GM23338 (cell line): Measurements from ENCODE around the gene KRT25.

Source experiments
- CREB1 ChIP-seq: fragments of 250-450 bp; sonication (Bioruptor Pico); IDR thresholded peaks from 2 replicates; pipeline ENCODE4 v1.5.0; 2020; ENCODE audit warnings: low read depth, mild to moderate bottlenecking, moderate library complexity
- EZH2 ChIP-seq: fragments of 200-600 bp; sonication (generic); IDR thresholded peaks from one replicate; pipeline ENCODE4 v1.8.0; 2017; ENCODE audit warnings: antibody characterized with exemption, mild to moderate bottlenecking, low read depth; ENCODE audit not compliant: unreplicated experiment
- EZH2phosphoT487 ChIP-seq: fragments of 200-600 bp; sonication (generic); IDR thresholded peaks from one replicate; pipeline ENCODE4 v1.8.1; 2018; ENCODE audit warnings: antibody characterized with exemption; ENCODE audit not compliant: unreplicated experiment
- POLR2AphosphoS5 ChIP-seq: IDR thresholded peaks from 2 replicates; pipeline ENCODE4 v1.6.1; 2016; ENCODE audit warnings: antibody characterized with exemption, low read depth
- REST ChIP-seq: IDR thresholded peaks from one replicate; pipeline ENCODE4 v1.6.1; 2018; ENCODE audit warnings: antibody characterized with exemption; ENCODE audit not compliant: unreplicated experiment
- STAT1 ChIP-seq: IDR thresholded peaks from one replicate; pipeline ENCODE4 v1.6.1; 2016; ENCODE audit warnings: antibody characterized with exemption; ENCODE audit not compliant: unreplicated experiment
- ZNF331 ChIP-seq: fragments of 250-450 bp; sonication (Bioruptor Pico); IDR thresholded peaks from 2 replicates; pipeline ENCODE4 v1.5.0; 2020; ENCODE audit warnings: low read depth, mild to moderate bottlenecking, moderate library complexity
- TF ChIP-seq, protein P1 (sequence below), 2 experiments: fragments of 200-600 bp in 1 of 2; sonication (generic) in 1 of 2; conservative IDR thresholded peaks; 2 replicates each; pipeline versions ENCODE4 v1.5.1 to v1.6.1; 2016 to 2017; ENCODE audit warnings: antibody characterized with exemption in 2 of 2, low read depth in 2 of 2, mild to moderate bottlenecking in 2 of 2, moderate library complexity in 1 of 2
- TF ChIP-seq, protein P2 (sequence below): IDR thresholded peaks from 2 replicates; pipeline ENCODE4 v1.6.1; 2016; ENCODE audit warnings: antibody characterized with exemption

GRCh38 chr17:40795019-40795667, 40.0 kb upstream of the KRT25 start:
- TF ChIP-seq, protein P1, sequence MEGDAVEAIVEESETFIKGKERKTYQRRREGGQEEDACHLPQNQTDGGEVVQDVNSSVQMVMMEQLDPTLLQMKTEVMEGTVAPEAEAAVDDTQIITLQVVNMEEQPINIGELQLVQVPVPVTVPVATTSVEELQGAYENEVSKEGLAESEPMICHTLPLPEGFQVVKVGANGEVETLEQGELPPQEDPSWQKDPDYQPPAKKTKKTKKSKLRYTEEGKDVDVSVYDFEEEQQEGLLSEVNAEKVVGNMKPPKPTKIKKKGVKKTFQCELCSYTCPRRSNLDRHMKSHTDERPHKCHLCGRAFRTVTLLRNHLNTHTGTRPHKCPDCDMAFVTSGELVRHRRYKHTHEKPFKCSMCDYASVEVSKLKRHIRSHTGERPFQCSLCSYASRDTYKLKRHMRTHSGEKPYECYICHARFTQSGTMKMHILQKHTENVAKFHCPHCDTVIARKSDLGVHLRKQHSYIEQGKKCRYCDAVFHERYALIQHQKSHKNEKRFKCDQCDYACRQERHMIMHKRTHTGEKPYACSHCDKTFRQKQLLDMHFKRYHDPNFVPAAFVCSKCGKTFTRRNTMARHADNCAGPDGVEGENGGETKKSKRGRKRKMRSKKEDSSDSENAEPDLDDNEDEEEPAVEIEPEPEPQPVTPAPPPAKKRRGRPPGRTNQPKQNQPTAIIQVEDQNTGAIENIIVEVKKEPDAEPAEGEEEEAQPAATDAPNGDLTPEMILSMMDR (conservative IDR thresholded peaks at IDR 0.05; ENCODE audit: low read depth in 2 of 2) = no peak
- no peak for TF ChIP-seq ZNF331 (CRISPR knock-in tag)
- TF ChIP-seq POLR2AphosphoS5 = no peak
- TF ChIP-seq EZH2 = no peak
- TF ChIP-seq CREB1 (CRISPR knock-in tag) = no peak
- TF ChIP-seq, protein P2, sequence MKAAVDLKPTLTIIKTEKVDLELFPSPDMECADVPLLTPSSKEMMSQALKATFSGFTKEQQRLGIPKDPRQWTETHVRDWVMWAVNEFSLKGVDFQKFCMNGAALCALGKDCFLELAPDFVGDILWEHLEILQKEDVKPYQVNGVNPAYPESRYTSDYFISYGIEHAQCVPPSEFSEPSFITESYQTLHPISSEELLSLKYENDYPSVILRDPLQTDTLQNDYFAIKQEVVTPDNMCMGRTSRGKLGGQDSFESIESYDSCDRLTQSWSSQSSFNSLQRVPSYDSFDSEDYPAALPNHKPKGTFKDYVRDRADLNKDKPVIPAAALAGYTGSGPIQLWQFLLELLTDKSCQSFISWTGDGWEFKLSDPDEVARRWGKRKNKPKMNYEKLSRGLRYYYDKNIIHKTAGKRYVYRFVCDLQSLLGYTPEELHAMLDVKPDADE = no peak
- TF ChIP-seq STAT1 = no peak
- TF ChIP-seq REST = no peak
- TF ChIP-seq EZH2phosphoT487 = no peak
